Vagina (tissue), 2 donors: ENCODE data around the gene HSPB6.

Source experiments
- CTCF ChIP-seq, 3 experiments: fragments of 450-650 bp in 2 of 3; fragments of 200-600 bp in 1 of 3; sonication (generic) in 1 of 3; IDR thresholded peaks; one replicate each; pipeline ENCODE4 v1.5.1; 2017 to 2019; ENCODE audit warnings: antibody characterized with exemption in 3 of 3, mild to moderate bottlenecking in 2 of 3, moderate library complexity in 2 of 3
- POLR2AphosphoS5 ChIP-seq, 2 donors: sonication (generic); formaldehyde crosslinking; IDR thresholded peaks; one replicate each; pipeline ENCODE4 v1.9.0; 2017; ENCODE audit warnings: antibody characterized with exemption in 2 of 2, mild to moderate bottlenecking in 2 of 2, low read depth in 1 of 2; ENCODE audit not compliant: insufficient read depth in 1 of 2

DNA sequence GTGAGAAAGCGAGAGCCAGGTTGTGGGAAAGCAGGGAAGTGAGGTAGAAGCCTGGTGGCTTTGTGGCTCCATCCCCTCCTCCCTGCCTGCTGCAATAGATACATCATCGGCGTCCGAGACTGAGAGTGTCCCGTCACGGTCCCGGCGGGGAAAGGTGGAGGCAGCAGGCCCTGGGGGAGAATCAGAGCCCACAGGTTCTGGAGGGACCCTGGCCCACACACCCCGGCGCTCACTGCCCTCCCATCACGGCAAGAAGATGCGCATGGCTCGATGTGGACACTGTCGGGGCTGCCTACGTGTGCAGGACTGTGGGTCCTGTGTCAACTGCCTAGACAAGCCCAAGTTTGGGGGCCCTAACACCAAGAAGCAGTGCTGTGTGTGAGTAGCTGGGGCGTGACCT lies 33.9 kb downstream of the HSPB6 start:
- TF ChIP-seq CTCF (IDR thresholded peaks at IDR 0.05) (no peak), POLR2AphosphoS5 (IDR thresholded peaks at IDR 0.05; ENCODE audit: insufficient read depth in 1 of 2, low read depth in 1 of 2) (no peak)
